Liver (tissue), 9 donors: ENCODE data around the gene GAS2L3. TPM values are rescaled to one million over a fixed set of nuclear protein-coding genes. Genes with fewer than 3 reads are reported as not detected.

Experiments used
- DNase-seq: peaks from one replicate; pipeline ENCODE4 v3.0.0-alpha.2; 2017; ENCODE audit warnings: low spot score
- H3K27ac ChIP-seq, 2 donors: one replicate each; pipeline ENCODE4 v1.7.0; 2013; ENCODE audit warnings: inconsistent platforms in 2 of 2, low read length in 2 of 2, control low read depth in 1 of 2, low read depth in 1 of 2, mild to moderate bottlenecking in 1 of 2
- H3K27me3 ChIP-seq, 4 donors: one replicate each; pipeline versions ENCODE4 v1.6.1 to v1.7.0; 2013; ENCODE audit warnings: low read length in 3 of 4, inconsistent platforms in 1 of 4, mild to moderate bottlenecking in 1 of 4, moderate library complexity in 1 of 4; ENCODE audit not compliant: control insufficient read depth in 4 of 4, insufficient read depth in 4 of 4
- H3K36me3 ChIP-seq, 4 donors: one replicate each; pipeline versions ENCODE4 v1.6.1 to v1.7.0; 2013; ENCODE audit warnings: low read length in 3 of 4, mild to moderate bottlenecking in 3 of 4, low read depth in 1 of 4, moderate library complexity in 1 of 4; ENCODE audit not compliant: control insufficient read depth in 4 of 4, insufficient read depth in 3 of 4
- H3K4me1 ChIP-seq, 4 donors: one replicate each; pipeline versions ENCODE4 v1.6.1 to v1.7.0; 2013; ENCODE audit warnings: low read length in 3 of 4, mild to moderate bottlenecking in 3 of 4, moderate library complexity in 1 of 4; ENCODE audit not compliant: control insufficient read depth in 4 of 4, insufficient read depth in 4 of 4
- H3K4me3 ChIP-seq, 3 donors: one replicate each; pipeline versions ENCODE4 v1.6.1 to v1.7.0; 2013; ENCODE audit warnings: low read length in 3 of 3, control low read depth in 1 of 3, low read depth in 1 of 3, mild to moderate bottlenecking in 1 of 3
- H3K9ac ChIP-seq, 2 donors: one replicate each; pipeline ENCODE4 v1.7.0; 2013; ENCODE audit warnings: low read length in 2 of 2, mild to moderate bottlenecking in 2 of 2, moderate library complexity in 2 of 2, control low read depth in 1 of 2, low read depth in 1 of 2
- H3K9me3 ChIP-seq, 4 donors: one replicate each; pipeline versions ENCODE4 v1.6.1 to v1.7.0; 2013; ENCODE audit warnings: low read length in 3 of 4; ENCODE audit not compliant: control insufficient read depth in 4 of 4
- ATF3 ChIP-seq: IDR thresholded peaks from 2 replicates; pipeline ENCODE4 v1.6.1; 2016; ENCODE audit warnings: antibody characterized with exemption
- CTCF ChIP-seq: fragments of 150-350 bp; IDR thresholded peaks from 2 replicates; pipeline ENCODE4 v1.5.1; 2017; ENCODE audit warnings: improper control_type of control experiment, low read depth, low read length; ENCODE audit not compliant: missing input control
- EGR1 ChIP-seq, 2 donors: IDR thresholded peaks; 2 replicates each; pipeline ENCODE4 v1.6.1; 2016 to 2018; ENCODE audit warnings: antibody characterized with exemption in 2 of 2, low read depth in 2 of 2
- FOXA1 ChIP-seq: IDR thresholded peaks from 2 replicates; pipeline ENCODE4 v1.6.1; 2016; ENCODE audit warnings: antibody characterized with exemption
- FOXA2 ChIP-seq: IDR thresholded peaks from 2 replicates; pipeline ENCODE4 v1.6.1; 2016; ENCODE audit warnings: antibody characterized with exemption
- GABPA ChIP-seq, 2 donors: IDR thresholded peaks in 1 of 2; conservative IDR thresholded peaks in 1 of 2; 2 replicates each; pipeline ENCODE4 v1.6.1; 2016; ENCODE audit warnings: antibody characterized with exemption in 2 of 2, mild to moderate bottlenecking in 1 of 2, moderate library complexity in 1 of 2
- HNF4A ChIP-seq, 2 donors: conservative IDR thresholded peaks; 2 replicates each; pipeline ENCODE4 v1.6.1; 2016; ENCODE audit warnings: antibody characterized with exemption in 2 of 2, mild to moderate bottlenecking in 2 of 2
- HNF4G ChIP-seq: IDR thresholded peaks from 2 replicates; pipeline ENCODE4 v1.6.1; 2016; ENCODE audit warnings: antibody characterized with exemption
- JUND ChIP-seq, 2 donors: IDR thresholded peaks; 2 replicates each; pipeline ENCODE4 v1.6.1; 2016; ENCODE audit warnings: antibody characterized with exemption in 2 of 2
- MAX ChIP-seq: IDR thresholded peaks from 2 replicates; pipeline ENCODE4 v1.6.1; 2016; ENCODE audit warnings: antibody characterized with exemption
- RAD21 ChIP-seq, 2 donors: IDR thresholded peaks; 2 replicates each; pipeline ENCODE4 v1.6.1; 2016; ENCODE audit warnings: antibody characterized with exemption in 2 of 2, mild to moderate bottlenecking in 2 of 2
- REST ChIP-seq: IDR thresholded peaks from 2 replicates; pipeline ENCODE4 v1.6.1; 2016; ENCODE audit warnings: antibody characterized with exemption, mild to moderate bottlenecking
- SP1 ChIP-seq: IDR thresholded peaks from 2 replicates; pipeline ENCODE4 v1.6.1; 2018; ENCODE audit warnings: antibody characterized with exemption, mild to moderate bottlenecking
- TAF1 ChIP-seq: conservative IDR thresholded peaks from 2 replicates; pipeline ENCODE4 v1.6.1; 2016; ENCODE audit warnings: antibody characterized with exemption, mild to moderate bottlenecking
- ZBTB33 ChIP-seq: IDR thresholded peaks from 2 replicates; pipeline ENCODE4 v1.6.1; 2016; ENCODE audit warnings: antibody characterized with exemption
- WGBS: extraction: QIAGEN DNeasy Blood & Tissue Kit; methylation state at CpG from one replicate; pipeline ENCODE4 v1.1.7; 2013; 5-methylcytosine and 5-hydroxymethylcytosine counted together
- polyA plus RNA-seq, 2 donors: library from polyadenylated mRNA; stranded (reverse) in 1 of 2; unstranded in 1 of 2; fragments of 200-250 nt in 1 of 2; fragments of >200 nt in 1 of 2; fragmentation: Nextera tagmentation in 1 of 2; extraction: Ambion mirVana in 1 of 2; gene quantifications; one replicate each; pipeline versions ENCODE4 v1.2.1 to v1.2.3, GENCODE V29; 2013 to 2015
- total RNA-seq, 2 donors: library from RNA; depleted of rRNA; stranded (reverse); fragments of >200 nt; gene quantifications; one replicate each; pipeline ENCODE4 v1.2.3, GENCODE V29; 2014
- donor health status: healthy.
- donor health status: healthy.
- donor health status: healthy.
- donor health status: healthy.
- donor health status: healthy.

GAS2L3 gene
- total and polyA plus RNA-seq, 4 donors: 0.76 to 17.6 (median 2.4) TPM

GRCh38 chr12:100528034-100528433, 45.5 kb upstream of the GAS2L3 start (continued):
- TF ChIP-seq CTCF: no peak
- TF ChIP-seq EGR1 (IDR thresholded peaks at IDR 0.05; ENCODE audit: low read depth in 2 of 2): no peak
- TF ChIP-seq GABPA (IDR thresholded peaks at IDR 0.05 in 1 of 2, conservative IDR thresholded peaks at IDR 0.05 in 1 of 2): no peak
- TF ChIP-seq JUND (IDR thresholded peaks at IDR 0.05): no peak
- TF ChIP-seq SP1: no peak
- no peak for TF ChIP-seq FOXA1
- no peak for TF ChIP-seq RAD21 (IDR thresholded peaks at IDR 0.05)
- TF ChIP-seq HNF4G: no peak

- DNase-seq: no peak
- Histone ChIP-seq H3K4me1 (peaks cover 4 to 36% (median 18%) of the 10 kb centered on the region in 4 donors), H3K9ac (no peak overlapping the region), H3K4me3 (no peak overlapping the region), H3K9me3 (no peaks in the 10 kb centered on the region), H3K27ac (peak overlapping the region; percentile 44 to 47), H3K27me3 (no peaks in the 10 kb centered on the region), H3K36me3 (peaks cover 3 to 38% (median 22%) of the 10 kb centered on the region in 4 donors)
- TF ChIP-seq REST (no peak), TAF1 (no peak), ZBTB33 (no peak), ATF3 (no peak), HNF4A (conservative IDR thresholded peaks at IDR 0.05) (peak in 1 of 2 donors; percentile 8), MAX (no peak), FOXA2 (no peak)
- 53% methylated on average over 1 of the region's 1 CpG for WGBS
Measured at GRCh38 chr12:100528471-100529127, 44.9 kb upstream of the GAS2L3 start.
